CD4-positive, alpha-beta T cell treated with Interleukin-15 for 4 hours (primary cell): ENCODE results near the gene MIER2.

ENCODE experiments used
- DNase-seq: peaks from one replicate; pipeline ENCODE4 v3.0.0-alpha.2; 2020; ENCODE audit warnings: low spot score

The MIER2 gene

GRCh38 chr19:378706-379105 lies 34.1 kb upstream of the MIER2 start:
- no peak for DNase-seq

- DNase-seq = no peak
These were observed 33.4 kb upstream of the MIER2 start for GRCh38 chr19:377801-378581.

- DNase-seq = no peak
These were observed 31.5 kb upstream of the MIER2 start for GRCh38 chr19:376111-376470.

- no peak for DNase-seq
These were observed 31.0 kb upstream of the MIER2 start for GRCh38 chr19:375395-376110.

- DNase-seq = no peak
These were observed 30.3 kb upstream of the MIER2 start for GRCh38 chr19:374886-375235.

- no peak for DNase-seq
These were observed 29.7 kb upstream of the MIER2 start for GRCh38 chr19:374183-374885.

GRCh38 chr19:373391-374182 lies 29.0 kb upstream of the MIER2 start:
- no peak for DNase-seq

GRCh38 chr19:372306-372890 lies 27.8 kb upstream of the MIER2 start:
- no peak for DNase-seq

GRCh38 chr19:371501-372168 lies 27.0 kb upstream of the MIER2 start:
- DNase-seq = no peak

GRCh38 chr19:370641-371330 lies 26.2 kb upstream of the MIER2 start:
- DNase-seq = no peak

GRCh38 chr19:369876-370275 lies 25.3 kb upstream of the MIER2 start:
- no peak for DNase-seq

GRCh38 chr19:369256-369655 lies 24.7 kb upstream of the MIER2 start:
- no peak for DNase-seq

GRCh38 chr19:368630-369024 lies 24.0 kb upstream of the MIER2 start:
- no peak for DNase-seq

GRCh38 chr19:367963-368629 lies 23.5 kb upstream of the MIER2 start:
- DNase-seq = no peak

GRCh38 chr19:367561-367960 lies 23.0 kb upstream of the MIER2 start:
- no peak for DNase-seq

GRCh38 chr19:366951-367350 lies 22.4 kb upstream of the MIER2 start:
- no peak for DNase-seq

- DNase-seq = no peak
These were observed 21.7 kb upstream of the MIER2 start for GRCh38 chr19:366205-366783.

GRCh38 chr19:364496-365287 lies 20.1 kb upstream of the MIER2 start:
- DNase-seq = no peak

- DNase-seq = no peak
These were observed 18.1 kb upstream of the MIER2 start for GRCh38 chr19:362683-363082.
